KMS-11 (cell line): Measurements from ENCODE around the gene CTIF.

Experiments used
- H2AFZ ChIP-seq: fragments of 200-600 bp; sonication (generic); 2 replicates; pipeline ENCODE4 v1.6.1; 2016; ENCODE audit warnings: antibody characterized with exemption, mixed run types, low read depth
- H3K27ac ChIP-seq: fragments of 200-600 bp; sonication (generic); 2 replicates; pipeline ENCODE4 v1.6.1; 2016; ENCODE audit warnings: mild to moderate bottlenecking, mixed run types
- H3K27me3 ChIP-seq: fragments of 200-600 bp; sonication (generic); 2 replicates; pipeline ENCODE4 v1.6.1; 2017; ENCODE audit warnings: mild to moderate bottlenecking, low read depth, mixed run types, moderate library complexity; ENCODE audit not compliant: insufficient read depth
- H3K36me3 ChIP-seq: fragments of 200-600 bp; sonication (generic); 2 replicates; pipeline ENCODE4 v1.6.1; 2017; ENCODE audit warnings: mild to moderate bottlenecking, mixed run types; ENCODE audit not compliant: insufficient read depth
- H3K4me1 ChIP-seq: fragments of 200-600 bp; sonication (generic); 2 replicates; pipeline ENCODE4 v1.6.1; 2016; ENCODE audit warnings: mild to moderate bottlenecking, low read depth, mixed run types; ENCODE audit not compliant: poor library complexity, severe bottlenecking
- H3K4me2 ChIP-seq: fragments of 200-600 bp; sonication (generic); 2 replicates; pipeline ENCODE4 v1.7.0; 2016; ENCODE audit warnings: mild to moderate bottlenecking, mixed run types
- H3K4me3 ChIP-seq: fragments of 200-600 bp; sonication (generic); IDR thresholded peaks from 2 replicates; pipeline ENCODE4 v1.6.1; 2017; ENCODE audit warnings: low read depth, low read length, mixed read lengths; ENCODE audit not compliant: insufficient read depth
- H3K79me2 ChIP-seq: fragments of 200-600 bp; sonication (generic); 2 replicates; pipeline ENCODE4 v1.6.1; 2016; ENCODE audit warnings: low read depth, mixed run types; ENCODE audit not compliant: insufficient read depth
- H3K9ac ChIP-seq: fragments of 200-600 bp; sonication (generic); 2 replicates; pipeline ENCODE4 v1.6.1; 2016; ENCODE audit warnings: mild to moderate bottlenecking, mixed run types
- H4K20me1 ChIP-seq: fragments of 200-600 bp; sonication (generic); 2 replicates; pipeline ENCODE4 v1.6.1; 2016; ENCODE audit warnings: mild to moderate bottlenecking, mixed run types; ENCODE audit not compliant: insufficient read depth
- TF ChIP-seq, protein P1 (sequence below): fragments of 200-600 bp; sonication (generic); conservative IDR thresholded peaks from 2 replicates; pipeline ENCODE4 v1.6.1; 2017; ENCODE audit warnings: low read depth, mild to moderate bottlenecking, antibody characterized with exemption, low read length, moderate library complexity, mixed read lengths

The CTIF gene

DNA sequence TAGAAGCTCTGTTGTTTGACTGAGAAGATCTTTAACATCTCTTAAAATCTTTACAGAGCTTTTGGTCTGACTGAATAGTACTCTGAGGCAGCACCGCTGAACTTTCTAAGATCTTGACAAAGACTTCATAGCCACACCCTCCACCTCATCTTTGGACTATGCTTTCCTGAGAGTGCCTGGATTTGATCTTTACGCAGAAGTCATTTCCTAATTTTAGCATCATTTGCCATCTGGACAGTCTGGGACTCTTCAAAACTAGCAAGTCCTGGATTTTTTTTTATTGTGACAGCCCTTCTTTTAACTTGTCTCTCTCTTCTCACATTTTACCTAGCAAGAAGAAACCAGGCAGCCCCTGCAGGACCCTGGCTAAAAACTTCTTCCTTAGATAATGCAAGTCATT, 188.8 kb downstream of the CTIF start:
- no peak overlapping the region for H3K9ac ChIP-seq
- no peaks in the 10 kb centered on the region for H3K4me1 ChIP-seq
- no peaks in the 10 kb centered on the region for H4K20me1 ChIP-seq
- no peaks in the 10 kb centered on the region for H3K79me2 ChIP-seq
- TF ChIP-seq, protein P1, sequence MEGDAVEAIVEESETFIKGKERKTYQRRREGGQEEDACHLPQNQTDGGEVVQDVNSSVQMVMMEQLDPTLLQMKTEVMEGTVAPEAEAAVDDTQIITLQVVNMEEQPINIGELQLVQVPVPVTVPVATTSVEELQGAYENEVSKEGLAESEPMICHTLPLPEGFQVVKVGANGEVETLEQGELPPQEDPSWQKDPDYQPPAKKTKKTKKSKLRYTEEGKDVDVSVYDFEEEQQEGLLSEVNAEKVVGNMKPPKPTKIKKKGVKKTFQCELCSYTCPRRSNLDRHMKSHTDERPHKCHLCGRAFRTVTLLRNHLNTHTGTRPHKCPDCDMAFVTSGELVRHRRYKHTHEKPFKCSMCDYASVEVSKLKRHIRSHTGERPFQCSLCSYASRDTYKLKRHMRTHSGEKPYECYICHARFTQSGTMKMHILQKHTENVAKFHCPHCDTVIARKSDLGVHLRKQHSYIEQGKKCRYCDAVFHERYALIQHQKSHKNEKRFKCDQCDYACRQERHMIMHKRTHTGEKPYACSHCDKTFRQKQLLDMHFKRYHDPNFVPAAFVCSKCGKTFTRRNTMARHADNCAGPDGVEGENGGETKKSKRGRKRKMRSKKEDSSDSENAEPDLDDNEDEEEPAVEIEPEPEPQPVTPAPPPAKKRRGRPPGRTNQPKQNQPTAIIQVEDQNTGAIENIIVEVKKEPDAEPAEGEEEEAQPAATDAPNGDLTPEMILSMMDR: no peak
- H3K27ac ChIP-seq: no peak overlapping the region
- H3K4me3 ChIP-seq: no peak overlapping the region
- H2AFZ ChIP-seq: no peak overlapping the region
- H3K27me3 ChIP-seq: no peaks in the 10 kb centered on the region
- H3K4me2 ChIP-seq: no peak overlapping the region
- H3K36me3 ChIP-seq: no peaks in the 10 kb centered on the region

DNA sequence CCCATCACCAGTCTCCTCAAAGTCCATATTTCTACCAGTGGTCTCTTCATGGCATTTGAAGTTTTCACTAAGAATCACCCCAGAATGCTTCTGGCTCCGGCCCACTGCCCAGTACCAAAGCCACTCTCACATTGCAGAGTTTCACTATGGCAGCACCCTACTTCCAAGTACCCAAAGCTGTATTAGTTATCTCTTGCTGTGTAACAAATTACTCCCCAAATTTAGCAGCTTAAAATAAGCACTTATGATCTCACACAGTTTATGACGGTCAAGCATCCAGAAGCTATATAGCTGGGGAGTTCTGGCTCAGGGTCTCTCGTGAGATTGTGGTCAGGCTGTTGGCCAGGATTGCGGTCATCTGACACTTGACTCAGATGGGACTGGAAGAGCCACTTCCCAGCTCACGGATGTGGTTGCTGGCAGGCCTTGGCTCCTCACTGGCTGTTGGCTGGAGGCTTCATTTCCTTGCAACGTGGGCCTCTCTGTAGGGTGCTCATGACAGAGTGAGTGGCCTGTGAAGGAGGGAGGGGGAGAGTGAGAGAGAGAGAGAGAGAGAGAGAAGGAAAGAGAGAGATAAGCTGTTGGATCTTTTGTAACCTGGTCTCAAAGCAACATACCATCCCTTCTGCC, 189.5 kb downstream of the CTIF start:
- Histone ChIP-seq H3K4me1 (no peaks in the 10 kb centered on the region), H3K4me2 (no peak overlapping the region), H3K9ac (no peak overlapping the region), H3K27me3 (no peaks in the 10 kb centered on the region), H3K36me3 (no peaks in the 10 kb centered on the region), H3K27ac (no peak overlapping the region), H3K4me3 (no peak overlapping the region), H2AFZ (no peak overlapping the region), H3K79me2 (no peaks in the 10 kb centered on the region), H4K20me1 (no peaks in the 10 kb centered on the region)
- TF ChIP-seq, protein P1: no peak

DNA sequence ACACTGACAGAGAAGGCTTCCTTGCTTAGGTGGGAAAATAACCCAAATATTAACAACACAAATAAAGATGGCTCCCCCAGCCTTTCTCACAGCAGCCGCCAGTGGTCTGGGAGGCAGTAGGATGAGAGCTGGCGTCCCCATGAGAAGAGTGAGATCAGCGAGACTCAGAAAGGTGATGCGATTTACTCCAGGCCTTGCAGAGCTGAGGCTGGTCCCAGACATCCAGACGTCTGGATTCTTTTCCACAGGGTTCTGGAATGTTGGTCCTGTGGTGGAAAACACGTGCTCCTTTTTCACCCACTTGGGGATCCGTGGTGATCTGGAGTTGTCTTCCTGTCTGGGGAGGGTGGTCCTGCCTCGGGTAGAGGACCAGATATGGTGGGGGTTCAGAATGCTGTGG, 190.6 kb downstream of the CTIF start:
- H3K27ac ChIP-seq: no peak overlapping the region
- no peaks in the 10 kb centered on the region for H3K36me3 ChIP-seq
- no peak overlapping the region for H2AFZ ChIP-seq
- no peaks in the 10 kb centered on the region for H3K27me3 ChIP-seq
- TF ChIP-seq, protein P1: no peak
- H3K4me3 ChIP-seq: no peak overlapping the region
- no peak overlapping the region for H3K4me2 ChIP-seq
- no peaks in the 10 kb centered on the region for H3K4me1 ChIP-seq
- H3K9ac ChIP-seq: no peak overlapping the region
- H3K79me2 ChIP-seq: no peaks in the 10 kb centered on the region
- no peaks in the 10 kb centered on the region for H4K20me1 ChIP-seq

DNA sequence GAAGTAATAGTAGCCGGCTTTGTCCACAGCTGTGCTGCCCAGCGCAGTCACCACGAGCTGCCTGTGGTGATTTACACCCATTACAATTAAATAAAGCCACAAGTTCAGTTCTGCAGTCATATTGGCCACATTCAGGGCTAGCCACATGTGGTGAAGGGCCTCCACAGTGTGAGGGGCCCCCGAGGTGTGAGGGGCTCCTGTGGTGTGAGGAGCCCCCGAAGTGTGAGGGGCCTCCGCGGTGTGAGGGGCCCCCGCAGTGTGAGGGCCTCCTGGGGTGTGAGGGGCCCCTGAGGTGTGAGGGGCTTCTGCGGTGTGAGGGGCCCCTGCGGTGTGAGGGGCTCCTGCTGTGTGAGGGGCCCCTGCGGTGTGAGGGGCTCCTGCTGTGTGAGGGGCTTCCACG, 191.2 kb downstream of the CTIF start:
- no peaks in the 10 kb centered on the region for H3K79me2 ChIP-seq
- no peak overlapping the region for H3K9ac ChIP-seq
- H3K4me1 ChIP-seq: no peaks in the 10 kb centered on the region
- H2AFZ ChIP-seq: no peak overlapping the region
- H3K4me3 ChIP-seq: no peak overlapping the region
- TF ChIP-seq, protein P1: no peak
- no peaks in the 10 kb centered on the region for H3K27me3 ChIP-seq
- H3K4me2 ChIP-seq: no peak overlapping the region
- no peaks in the 10 kb centered on the region for H4K20me1 ChIP-seq
- H3K27ac ChIP-seq: no peak overlapping the region
- no peaks in the 10 kb centered on the region for H3K36me3 ChIP-seq
